ENCODE data around the gene BSN. TPM values are rescaled to one million over a fixed set of nuclear protein-coding genes. Genes with fewer than 3 reads are reported as not detected.

The BSN gene
- total and polyA plus RNA-seq, 2 donors (not counting 3 experiments of a cell fraction or from before 2014, with no cell fraction given): 0.04 to 0.27 TPM

DNA sequence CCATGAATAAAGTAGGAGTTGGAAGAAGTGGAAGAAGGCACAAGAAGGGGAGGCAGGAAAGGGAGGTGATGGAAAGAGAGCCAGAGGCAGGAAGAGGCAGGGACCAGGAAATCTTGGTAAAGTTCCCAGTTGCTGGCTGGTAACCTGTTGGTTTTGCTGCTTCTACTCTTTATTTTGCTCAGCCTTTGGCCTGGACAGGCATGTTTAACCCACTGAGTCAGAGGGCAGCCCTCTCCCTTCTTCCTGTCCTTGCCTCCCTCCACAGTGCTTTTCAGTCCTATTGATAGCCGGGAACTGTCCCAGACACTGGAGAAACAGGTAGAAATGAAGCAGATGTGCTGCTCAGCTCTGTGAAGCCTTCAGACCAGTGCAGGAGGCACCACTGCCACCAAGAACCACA, 76.5 kb downstream of the BSN start:
- Histone ChIP-seq H3K36me3 (ENCODE audit: control insufficient read depth in 2 of 2, extremely low read depth in 1 of 2, insufficient read depth in 2 of 2, low read length in 2 of 2) (no peaks in the 10 kb centered on the region), H3K9ac (replicated peaks; ENCODE audit: extremely low read depth, insufficient read depth, low read length) (no peak overlapping the region), H4K20me1 (replicated peaks; ENCODE audit: control insufficient read depth, extremely low read depth, insufficient read depth, low read length) (no peaks in the 10 kb centered on the region), H3K9me3 (replicated peaks; ENCODE audit: control insufficient read depth, insufficient read depth, low read length) (no peaks in the 10 kb centered on the region), H3K9me1 (replicated peaks; ENCODE audit: control insufficient read depth, extremely low read depth, insufficient read depth, low read length) (no peaks in the 10 kb centered on the region), H3K27me3 (ENCODE audit: control insufficient read depth in 2 of 2, insufficient read depth in 2 of 2, low read length in 2 of 2) (peaks cover 0 to 4% of the 10 kb centered on the region in 2 experiments), H3K4me3 (replicated peaks in 1 of 3; ENCODE audit: insufficient read depth in 1 of 3, low read depth in 1 of 3, low read length in 3 of 3) (no peak overlapping the region), H3K27ac (ENCODE audit: insufficient read depth, low read depth, low read length) (no peak overlapping the region), H2AFZ (ENCODE audit: low read depth, low read length) (no peak overlapping the region), H3K79me2 (ENCODE audit: control insufficient read depth, insufficient read depth, low read length) (no peaks in the 10 kb centered on the region), H3K4me2 (ENCODE audit: insufficient read depth, low read length) (no peak overlapping the region), H3K4me1 (ENCODE audit: control insufficient read depth, extremely low read depth, insufficient read depth, low read length) (no peaks in the 10 kb centered on the region)
- no TSS peak for BruUV-seq (replicated peaks)
- intact Hi-C loops (cut with micrococcal nuclease) (no loop called here), dilution Hi-C loops (cut with MboI; ENCODE audit: extremely low pct_ligation_motif_present, low sequenced_read_pairs) (no loop called here)
- TF ChIP-seq POLR2AphosphoS5 (IDR thresholded peaks at IDR 0.05; ENCODE audit: insufficient read depth, low read depth, low read length): no peak
- no peak for TF ChIP-seq MYC (IDR thresholded peaks at IDR 0.05; ENCODE audit: low read depth, low read length)
- no peak for TF ChIP-seq GATA2 (IDR thresholded peaks at IDR 0.05; ENCODE audit: insufficient read depth, insufficient read length, low read depth, low read length)
- TF ChIP-seq, protein P1, sequence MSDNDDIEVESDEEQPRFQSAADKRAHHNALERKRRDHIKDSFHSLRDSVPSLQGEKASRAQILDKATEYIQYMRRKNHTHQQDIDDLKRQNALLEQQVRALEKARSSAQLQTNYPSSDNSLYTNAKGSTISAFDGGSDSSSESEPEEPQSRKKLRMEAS (IDR thresholded peaks at IDR 0.05; ENCODE audit: insufficient read depth, insufficient read length): no peak
- TF ChIP-seq EZH2 (IDR thresholded peaks at IDR 0.05; ENCODE audit: borderline replicate concordance, low read depth, low read length, severe bottlenecking): no peak
- TF ChIP-seq, protein P2, sequence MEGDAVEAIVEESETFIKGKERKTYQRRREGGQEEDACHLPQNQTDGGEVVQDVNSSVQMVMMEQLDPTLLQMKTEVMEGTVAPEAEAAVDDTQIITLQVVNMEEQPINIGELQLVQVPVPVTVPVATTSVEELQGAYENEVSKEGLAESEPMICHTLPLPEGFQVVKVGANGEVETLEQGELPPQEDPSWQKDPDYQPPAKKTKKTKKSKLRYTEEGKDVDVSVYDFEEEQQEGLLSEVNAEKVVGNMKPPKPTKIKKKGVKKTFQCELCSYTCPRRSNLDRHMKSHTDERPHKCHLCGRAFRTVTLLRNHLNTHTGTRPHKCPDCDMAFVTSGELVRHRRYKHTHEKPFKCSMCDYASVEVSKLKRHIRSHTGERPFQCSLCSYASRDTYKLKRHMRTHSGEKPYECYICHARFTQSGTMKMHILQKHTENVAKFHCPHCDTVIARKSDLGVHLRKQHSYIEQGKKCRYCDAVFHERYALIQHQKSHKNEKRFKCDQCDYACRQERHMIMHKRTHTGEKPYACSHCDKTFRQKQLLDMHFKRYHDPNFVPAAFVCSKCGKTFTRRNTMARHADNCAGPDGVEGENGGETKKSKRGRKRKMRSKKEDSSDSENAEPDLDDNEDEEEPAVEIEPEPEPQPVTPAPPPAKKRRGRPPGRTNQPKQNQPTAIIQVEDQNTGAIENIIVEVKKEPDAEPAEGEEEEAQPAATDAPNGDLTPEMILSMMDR (IDR thresholded peaks at IDR 0.05; ENCODE audit: extremely low read depth in 1 of 2, insufficient read depth in 1 of 2, low read depth in 1 of 2, low read length in 2 of 2): no peak
- no peak for TF ChIP-seq FOS (IDR thresholded peaks at IDR 0.05; ENCODE audit: borderline replicate concordance, insufficient read depth, low read length)
- TF ChIP-seq JUN (IDR thresholded peaks at IDR 0.05; ENCODE audit: borderline replicate concordance, insufficient read depth, insufficient read length, low read depth): no peak
- no peak for TF ChIP-seq POLR2A (IDR thresholded peaks at IDR 0.05; ENCODE audit: low read depth, low read length)
- DNase-seq (ENCODE audit: low read depth, low spot score): no peak
- CTCF ChIA-PET: interaction anchor here (1.1 kb wide), 1 partner anchor 61 kb away, joined by 3 read pairs; no protein-coding TSS in a partner anchor
- FAIRE-seq: no peak
- POLR2A ChIA-PET: no interaction called here

Data from endothelial cell of umbilical vein (primary cell).